ENCODE results near the gene NR3C1. TPM values are rescaled to one million over a fixed set of nuclear protein-coding genes. Genes with fewer than 3 reads are reported as not detected.

The NR3C1 gene
- total RNA-seq, 1 experiment from 2014 or later = 31.4 TPM

DNA sequence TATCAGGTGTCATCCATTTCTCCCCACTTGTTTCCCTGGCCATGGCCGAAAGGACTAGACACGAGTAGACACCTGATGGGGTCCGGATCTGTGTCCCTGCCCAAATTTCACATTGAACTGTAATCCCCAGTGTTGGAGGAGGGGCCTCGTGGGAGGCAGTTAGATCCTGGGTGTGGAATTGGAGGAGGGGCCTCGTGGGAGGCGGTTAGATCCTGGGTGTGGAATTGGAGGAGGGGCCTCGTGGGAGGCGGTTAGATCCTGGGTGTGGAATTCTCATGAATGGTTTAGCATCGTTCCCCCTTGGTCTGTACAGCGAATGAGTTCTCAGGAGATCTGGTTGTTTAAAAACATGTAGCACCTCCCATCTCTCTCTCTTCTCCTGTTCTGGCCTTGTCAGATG lies 165.8 kb downstream of the NR3C1 start:
- peaks cover 0 to 2% of the 10 kb centered on the region in 2 experiments; a peak in 2 of 4 replicates for H3K4me1 Mint-ChIP-seq
- Histone ChIP-seq H2AFZ (ENCODE audit: low read length) (no peak overlapping the region), H4K8ac (replicated peaks; ENCODE audit: insufficient read length, low read depth, low read length) (no peak overlapping the region), H3K79me1 (ENCODE audit: insufficient read depth, low read depth, low read length, poor library complexity, severe bottlenecking) (no peaks in the 10 kb centered on the region), H3K23ac (ENCODE audit: insufficient read length, low read depth, low read length) (no peak overlapping the region), H2BK120ac (ENCODE audit: low read depth, low read length, poor library complexity, severe bottlenecking) (no peak overlapping the region), H3K4ac (ENCODE audit: low read depth, low read length) (no peak overlapping the region), H3K18ac (ENCODE audit: insufficient read length, low read depth, low read length) (no peak overlapping the region), H3K27ac (ENCODE audit: insufficient read length, low read depth, low read length) (no peak overlapping the region), H2BK20ac (ENCODE audit: low read depth, low read length, poor library complexity, severe bottlenecking) (no peak overlapping the region), H2BK5ac (ENCODE audit: insufficient read length, low read length) (no peak overlapping the region), H2BK15ac (ENCODE audit: low read depth, low read length) (no peak overlapping the region), H3K27me3 (ENCODE audit: insufficient read depth, low read length) (no peaks in the 10 kb centered on the region), H4K91ac (ENCODE audit: insufficient read length, low read depth, low read length) (no peak overlapping the region), H3K14ac (ENCODE audit: insufficient read depth, low read length) (no peak overlapping the region), H4K5ac (ENCODE audit: insufficient read length, low read depth, low read length) (no peak overlapping the region), H2AK5ac (ENCODE audit: insufficient read length, low read length) (no peak overlapping the region), H3K23me2 (ENCODE audit: insufficient read length, low read depth, low read length, poor library complexity, severe bottlenecking) (no peaks in the 10 kb centered on the region), H3K79me2 (ENCODE audit: insufficient read depth, low read length) (no peaks in the 10 kb centered on the region), H2BK12ac (ENCODE audit: insufficient read length, low read depth, low read length) (no peak overlapping the region), H3K9ac (ENCODE audit: extremely low read depth, insufficient read length, low read length) (no peak overlapping the region), H3K56ac (ENCODE audit: insufficient read length, low read depth, low read length) (no peak overlapping the region), H3K4me2 (ENCODE audit: insufficient read depth, insufficient read length, low read length) (no peak overlapping the region), H3K4me1 (ENCODE audit: insufficient read depth, low read length) (no peaks in the 10 kb centered on the region), H4K20me1 (ENCODE audit: control insufficient read depth, insufficient read depth, insufficient read length) (no peaks in the 10 kb centered on the region), H3K9me3 (ENCODE audit: control insufficient read depth, low read depth, low read length) (no peaks in the 10 kb centered on the region), H3T11ph (ENCODE audit: low read length) (no peak overlapping the region)
- no peak overlapping the region for H3K27ac Mint-ChIP-seq
- peaks cover 0 to 2% (median 0%) of the 10 kb centered on the region in 3 experiments; a peak in 1 of 7 replicates for H3K36me3 Mint-ChIP-seq (ENCODE audit: insufficient read depth in 1 of 3, low read depth in 3 of 3)
- no CpG with 5 or more reads among the region's 10 CpGs for WGBS (ENCODE audit: extremely low coverage, insufficient read length, low lambda C conversion rate)
- no peaks in the 10 kb centered on the region for H3K9me3 Mint-ChIP-seq
- H3K4me3 Mint-ChIP-seq = no peak overlapping the region
- H3K27me3 Mint-ChIP-seq (ENCODE audit: low read depth) = no peaks in the 10 kb centered on the region; the same call in 1 of the 2 replicates
- no peak for DNase-seq
- TF ChIP-seq, protein P1, sequence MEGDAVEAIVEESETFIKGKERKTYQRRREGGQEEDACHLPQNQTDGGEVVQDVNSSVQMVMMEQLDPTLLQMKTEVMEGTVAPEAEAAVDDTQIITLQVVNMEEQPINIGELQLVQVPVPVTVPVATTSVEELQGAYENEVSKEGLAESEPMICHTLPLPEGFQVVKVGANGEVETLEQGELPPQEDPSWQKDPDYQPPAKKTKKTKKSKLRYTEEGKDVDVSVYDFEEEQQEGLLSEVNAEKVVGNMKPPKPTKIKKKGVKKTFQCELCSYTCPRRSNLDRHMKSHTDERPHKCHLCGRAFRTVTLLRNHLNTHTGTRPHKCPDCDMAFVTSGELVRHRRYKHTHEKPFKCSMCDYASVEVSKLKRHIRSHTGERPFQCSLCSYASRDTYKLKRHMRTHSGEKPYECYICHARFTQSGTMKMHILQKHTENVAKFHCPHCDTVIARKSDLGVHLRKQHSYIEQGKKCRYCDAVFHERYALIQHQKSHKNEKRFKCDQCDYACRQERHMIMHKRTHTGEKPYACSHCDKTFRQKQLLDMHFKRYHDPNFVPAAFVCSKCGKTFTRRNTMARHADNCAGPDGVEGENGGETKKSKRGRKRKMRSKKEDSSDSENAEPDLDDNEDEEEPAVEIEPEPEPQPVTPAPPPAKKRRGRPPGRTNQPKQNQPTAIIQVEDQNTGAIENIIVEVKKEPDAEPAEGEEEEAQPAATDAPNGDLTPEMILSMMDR (conservative IDR thresholded peaks at IDR 0.05) = no peak

Data from H9 (cell line).